ENCODE measurements around the gene MCUR1. TPM values are rescaled to one million over a fixed set of nuclear protein-coding genes. Genes with fewer than 3 reads are reported as not detected.
A peak's percentile ranks its signal among the peaks of the same experiment; 100 is the strongest.
"Not testable (repeated sequence)": the region's sequence is repeated elsewhere in the genome, so short reads cannot be mapped to it uniquely, and the experiment has no call there.

The MCUR1 gene
- total RNA-seq, 1 donor from 2014 or later, result 31.7 TPM

- Mint-ChIP-seq H3K9me3 (ENCODE audit: low read depth) (peaks cover 4% of the 10 kb centered on the region), H3K27ac (ENCODE audit: unreplicated experiment) (no peak overlapping the region), H3K27me3 (ENCODE audit: low read depth) (no peaks in the 10 kb centered on the region), H3K4me3 (ENCODE audit: unreplicated experiment) (no peak overlapping the region), H3K36me3 (ENCODE audit: low read depth) (no peaks in the 10 kb centered on the region), H3K4me1 (ENCODE audit: low read depth) (peaks cover 1% of the 10 kb centered on the region)
- TF ChIP-seq CTCF (IDR thresholded peaks at IDR 0.05), result no peak
- DNase-seq (ENCODE audit: low spot score), result no peak
Observed at GRCh38 chr6:13853871-13854270, 39.5 kb upstream of the MCUR1 start.

DNA sequence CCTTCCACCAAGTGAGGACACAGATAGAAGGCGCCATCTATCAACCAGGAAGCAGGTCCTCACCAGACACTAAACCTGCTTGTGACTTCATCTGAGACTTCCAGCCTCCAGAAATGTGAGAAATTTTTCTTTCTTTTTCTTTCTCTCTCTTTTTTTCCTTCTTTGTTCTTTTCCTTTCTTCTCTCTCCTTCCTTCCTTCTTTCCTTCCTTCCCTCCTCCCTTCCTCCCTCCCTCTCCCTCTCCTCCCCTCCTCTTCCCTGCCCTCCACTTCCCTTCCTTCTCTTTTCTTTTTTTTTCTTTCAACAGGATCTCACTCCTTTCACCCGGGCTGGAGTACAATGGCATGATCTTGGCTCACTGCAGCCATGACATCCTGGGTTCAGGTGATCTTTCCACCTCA lies 37.4 kb upstream of the MCUR1 start:
- TF ChIP-seq CTCF (IDR thresholded peaks at IDR 0.05), result no peak

GRCh38 chr6:13851330-13851729 lies 37.0 kb upstream of the MCUR1 start:
- H3K4me3 Mint-ChIP-seq (ENCODE audit: unreplicated experiment), result no peak overlapping the region
- peaks cover 7% of the 10 kb centered on the region for H3K4me1 Mint-ChIP-seq (ENCODE audit: low read depth)
- peaks cover 4% of the 10 kb centered on the region for H3K9me3 Mint-ChIP-seq (ENCODE audit: low read depth)
- H3K27me3 Mint-ChIP-seq (ENCODE audit: low read depth), result peaks cover 4% of the 10 kb centered on the region
- DNase-seq (ENCODE audit: low spot score), result no peak
- TF ChIP-seq CTCF (IDR thresholded peaks at IDR 0.05), result no peak
- no peaks in the 10 kb centered on the region for H3K36me3 Mint-ChIP-seq (ENCODE audit: low read depth)
- no peak overlapping the region for H3K27ac Mint-ChIP-seq (ENCODE audit: unreplicated experiment)

More for the DNA sequence above, 37.4 kb upstream of the MCUR1 start:
- DNase-seq (ENCODE audit: low spot score), result no peak
- H3K4me3 Mint-ChIP-seq (ENCODE audit: unreplicated experiment), result no peak overlapping the region
- H3K27ac Mint-ChIP-seq (ENCODE audit: unreplicated experiment), result no peak overlapping the region
- H3K9me3 Mint-ChIP-seq (ENCODE audit: low read depth), result peaks cover 4% of the 10 kb centered on the region
- peaks cover 7% of the 10 kb centered on the region for H3K4me1 Mint-ChIP-seq (ENCODE audit: low read depth)
- peaks cover 4% of the 10 kb centered on the region for H3K27me3 Mint-ChIP-seq (ENCODE audit: low read depth)
- no peaks in the 10 kb centered on the region for H3K36me3 Mint-ChIP-seq (ENCODE audit: low read depth)

- H3K27me3 Mint-ChIP-seq (ENCODE audit: low read depth); DNase-seq (ENCODE audit: low spot score); H3K9me3 Mint-ChIP-seq (ENCODE audit: low read depth); H3K4me3 Mint-ChIP-seq (ENCODE audit: unreplicated experiment); H3K27ac Mint-ChIP-seq (ENCODE audit: unreplicated experiment); H3K36me3 Mint-ChIP-seq (ENCODE audit: low read depth); H3K4me1 Mint-ChIP-seq (ENCODE audit: low read depth): not testable (repeated sequence)
Observed at GRCh38 chr6:13850690-13851089, 36.3 kb upstream of the MCUR1 start.

DNA sequence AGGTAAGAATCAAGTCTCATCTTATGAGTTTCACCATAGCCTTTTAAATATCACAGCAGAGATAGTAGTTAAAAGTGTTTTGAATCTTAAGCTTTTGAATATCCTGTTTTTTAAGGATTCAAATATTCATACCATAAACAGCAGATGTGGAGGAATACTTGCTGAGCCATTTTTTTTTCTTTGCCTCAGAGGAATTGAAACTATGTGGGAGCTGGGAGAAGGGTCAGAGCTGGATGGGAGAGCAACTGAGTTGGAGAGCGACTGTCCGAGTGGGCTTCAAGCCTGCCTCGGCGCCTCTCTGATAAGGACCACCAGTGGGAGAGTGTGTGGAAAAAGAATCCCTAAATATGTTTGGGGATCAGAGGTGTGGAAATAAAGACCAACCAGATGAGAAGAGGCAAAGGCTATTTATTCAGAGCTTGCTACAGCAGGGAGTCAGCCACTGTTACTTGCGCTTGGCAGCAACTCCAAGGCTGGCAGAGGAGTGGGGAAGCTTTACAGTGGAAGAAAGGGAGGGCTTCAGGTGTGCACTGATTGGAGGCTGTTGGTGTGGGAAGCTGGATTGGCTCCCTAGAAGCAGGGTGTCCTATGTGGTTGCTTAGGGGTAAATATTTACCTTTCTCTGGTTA lies 34.3 kb upstream of the MCUR1 start:
- Mint-ChIP-seq H3K27me3 (ENCODE audit: low read depth) (peaks cover 4% of the 10 kb centered on the region), H3K9me3 (ENCODE audit: low read depth) (no peaks in the 10 kb centered on the region), H3K36me3 (ENCODE audit: low read depth) (no peaks in the 10 kb centered on the region), H3K27ac (ENCODE audit: unreplicated experiment) (peak overlapping the region; percentile 74), H3K4me1 (ENCODE audit: low read depth) (peaks cover 7% of the 10 kb centered on the region), H3K4me3 (ENCODE audit: unreplicated experiment) (peak overlapping the region; percentile 13)
- no peak for TF ChIP-seq CTCF (IDR thresholded peaks at IDR 0.05)
- no peak for DNase-seq (ENCODE audit: low spot score)
